Endothelial cell (in vitro differentiated cells): Measurements from ENCODE around the gene TEX54. TPM values are rescaled to one million over a fixed set of nuclear protein-coding genes. Genes with fewer than 3 reads are reported as not detected.

Experiments used
- DNase-seq: peaks from one replicate; pipeline ENCODE4 v3.0.0; 2021; ENCODE audit warnings: low spot score
- H3K27ac Mint-ChIP-seq: one replicate; pipeline ENCODE4 v1.8.0; 2021; ENCODE audit warnings: mixed read lengths, inconsistent platforms; ENCODE audit not compliant: unreplicated experiment
- H3K27me3 Mint-ChIP-seq: one replicate; pipeline ENCODE4 v1.8.0; 2021; ENCODE audit warnings: mild to moderate bottlenecking, moderate library complexity, mixed read lengths, inconsistent platforms; ENCODE audit not compliant: unreplicated experiment
- H3K36me3 Mint-ChIP-seq: one replicate; pipeline ENCODE4 v1.8.0; 2021; ENCODE audit warnings: mild to moderate bottlenecking, low read depth, mixed read lengths, inconsistent platforms; ENCODE audit not compliant: unreplicated experiment
- H3K4me1 Mint-ChIP-seq: one replicate; pipeline ENCODE4 v1.8.0; 2021; ENCODE audit warnings: mild to moderate bottlenecking, mixed read lengths, inconsistent platforms; ENCODE audit not compliant: unreplicated experiment
- H3K4me3 Mint-ChIP-seq: one replicate; pipeline ENCODE4 v1.8.0; 2021; ENCODE audit warnings: mild to moderate bottlenecking, mixed read lengths, inconsistent platforms; ENCODE audit not compliant: unreplicated experiment
- H3K9me3 Mint-ChIP-seq: one replicate; pipeline ENCODE4 v1.8.0; 2021; ENCODE audit warnings: mixed read lengths, inconsistent platforms; ENCODE audit not compliant: unreplicated experiment
- total RNA-seq: library from RNA; stranded (reverse); fragmentation: NEBNext Ultra II Directional; extraction: Animal tissue kit (Norgen Biotek cat#: 25700); gene quantifications from one replicate; pipeline ENCODE4 v1.2.1, GENCODE V29; 2021; ENCODE audit not compliant: unreplicated experiment
- TF ChIP-seq, protein P1 (sequence below): fragments of 200-600 bp; sonication (generic); IDR thresholded peaks from one replicate; pipeline ENCODE4 v1.5.0; 2021; ENCODE audit warnings: antibody characterized with exemption; ENCODE audit not compliant: unreplicated experiment

TEX54 gene
- total RNA-seq, 1 donor from 2014 or later = not detected

DNA sequence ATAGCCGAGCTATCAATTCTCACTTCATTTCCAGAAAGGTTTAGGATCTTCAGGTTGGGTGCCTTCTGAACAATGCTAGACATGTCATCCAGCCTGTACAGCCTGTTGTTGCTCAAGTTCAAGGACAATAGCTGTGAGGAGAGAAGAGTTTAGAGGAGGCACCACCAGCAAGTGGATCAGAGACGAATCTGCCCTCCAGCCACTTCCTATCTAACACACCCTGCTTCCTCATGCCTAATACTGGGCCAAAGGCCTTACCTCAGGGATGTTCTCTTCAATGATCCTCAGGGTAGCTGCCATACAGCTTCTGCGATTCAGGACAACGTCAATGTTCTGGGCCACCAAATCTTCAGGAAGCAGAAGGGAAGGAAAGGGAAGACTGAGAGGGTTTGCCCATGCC lies 31.6 kb downstream of the TEX54 start:
- Mint-ChIP-seq H3K4me3 (no peak overlapping the region), H3K27me3 (peaks cover 11% of the 10 kb centered on the region), H3K4me1 (peaks cover 16% of the 10 kb centered on the region), H3K9me3 (no peaks in the 10 kb centered on the region), H3K36me3 (peaks cover 50% of the 10 kb centered on the region), H3K27ac (no peak overlapping the region)
- DNase-seq = no peak
- TF ChIP-seq, protein P1, sequence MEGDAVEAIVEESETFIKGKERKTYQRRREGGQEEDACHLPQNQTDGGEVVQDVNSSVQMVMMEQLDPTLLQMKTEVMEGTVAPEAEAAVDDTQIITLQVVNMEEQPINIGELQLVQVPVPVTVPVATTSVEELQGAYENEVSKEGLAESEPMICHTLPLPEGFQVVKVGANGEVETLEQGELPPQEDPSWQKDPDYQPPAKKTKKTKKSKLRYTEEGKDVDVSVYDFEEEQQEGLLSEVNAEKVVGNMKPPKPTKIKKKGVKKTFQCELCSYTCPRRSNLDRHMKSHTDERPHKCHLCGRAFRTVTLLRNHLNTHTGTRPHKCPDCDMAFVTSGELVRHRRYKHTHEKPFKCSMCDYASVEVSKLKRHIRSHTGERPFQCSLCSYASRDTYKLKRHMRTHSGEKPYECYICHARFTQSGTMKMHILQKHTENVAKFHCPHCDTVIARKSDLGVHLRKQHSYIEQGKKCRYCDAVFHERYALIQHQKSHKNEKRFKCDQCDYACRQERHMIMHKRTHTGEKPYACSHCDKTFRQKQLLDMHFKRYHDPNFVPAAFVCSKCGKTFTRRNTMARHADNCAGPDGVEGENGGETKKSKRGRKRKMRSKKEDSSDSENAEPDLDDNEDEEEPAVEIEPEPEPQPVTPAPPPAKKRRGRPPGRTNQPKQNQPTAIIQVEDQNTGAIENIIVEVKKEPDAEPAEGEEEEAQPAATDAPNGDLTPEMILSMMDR = no peak

DNA sequence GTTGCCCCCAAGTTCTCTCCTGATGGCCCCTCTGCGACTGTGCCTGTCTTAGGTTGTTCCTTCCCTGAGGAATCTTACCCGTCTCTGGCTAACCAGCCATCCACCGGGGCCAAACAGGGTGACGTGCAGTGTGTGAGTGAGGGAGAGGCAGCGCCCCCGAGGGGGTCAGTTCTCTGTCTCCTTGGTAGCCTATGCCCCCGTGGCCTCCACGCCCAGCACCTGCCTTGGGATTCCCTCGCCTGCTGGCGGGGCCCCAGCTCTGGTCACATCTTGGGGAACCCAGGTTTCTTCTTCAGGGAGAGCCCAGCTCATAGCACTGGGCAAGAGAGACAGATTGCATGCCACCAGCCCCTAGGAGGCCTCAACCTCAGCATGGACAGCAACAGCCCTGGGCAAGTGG lies 33.2 kb downstream of the TEX54 start:
- H3K27ac Mint-ChIP-seq = no peak overlapping the region
- peaks cover 61% of the 10 kb centered on the region for H3K36me3 Mint-ChIP-seq
- peaks cover 8% of the 10 kb centered on the region for H3K4me1 Mint-ChIP-seq
- DNase-seq = no peak
- peak overlapping the region; percentile 72 for H3K4me3 Mint-ChIP-seq
- peaks cover 5% of the 10 kb centered on the region for H3K27me3 Mint-ChIP-seq
- no peaks in the 10 kb centered on the region for H3K9me3 Mint-ChIP-seq
- TF ChIP-seq, protein P1 = no peak

GRCh38 chr11:62796281-62796680 lies 36.4 kb downstream of the TEX54 start:
- peaks cover 53% of the 10 kb centered on the region for H3K36me3 Mint-ChIP-seq
- H3K27ac Mint-ChIP-seq = no peak overlapping the region
- H3K4me3 Mint-ChIP-seq = peak overlapping the region; percentile 31
- H3K27me3 Mint-ChIP-seq = peaks cover 12% of the 10 kb centered on the region
- no peaks in the 10 kb centered on the region for H3K9me3 Mint-ChIP-seq
- TF ChIP-seq, protein P1 = no peak
- peaks cover 8% of the 10 kb centered on the region for H3K4me1 Mint-ChIP-seq
- no peak for DNase-seq

GRCh38 chr11:62794201-62794775 lies 38.4 kb downstream of the TEX54 start:
- Mint-ChIP-seq H3K27me3 (peaks cover 18% of the 10 kb centered on the region), H3K4me3 (peak overlapping the region; percentile 59), H3K9me3 (no peaks in the 10 kb centered on the region), H3K4me1 (peaks cover 17% of the 10 kb centered on the region), H3K36me3 (peaks cover 54% of the 10 kb centered on the region), H3K27ac (peak overlapping the region; percentile 52)
- DNase-seq = no peak
- TF ChIP-seq, protein P1 = no peak

DNA sequence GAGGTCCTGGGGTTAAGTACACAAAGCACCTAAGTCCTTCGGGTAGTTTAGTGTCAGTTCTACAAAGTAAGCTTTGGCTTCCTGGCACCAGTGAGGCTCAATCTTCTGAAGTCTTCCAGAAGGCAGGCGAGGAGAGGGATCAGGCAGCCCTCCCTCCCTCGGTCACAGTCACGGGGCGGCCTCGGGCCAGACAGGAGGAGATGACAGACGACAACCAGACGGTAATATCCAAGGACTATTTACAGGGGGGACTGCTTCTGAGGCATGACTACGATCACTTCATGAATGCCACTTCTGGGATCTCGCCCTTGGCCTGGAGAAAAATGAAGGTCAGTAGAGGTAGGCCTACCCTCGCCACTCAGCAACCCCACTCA lies 40.5 kb downstream of the TEX54 start:
- TF ChIP-seq, protein P1 = no peak
- peaks cover 20% of the 10 kb centered on the region for H3K4me1 Mint-ChIP-seq
- peak overlapping the region; percentile 85 for H3K27ac Mint-ChIP-seq
- H3K36me3 Mint-ChIP-seq = peaks cover 42% of the 10 kb centered on the region
- peak overlapping the region; percentile 88 for H3K4me3 Mint-ChIP-seq
- H3K9me3 Mint-ChIP-seq = no peaks in the 10 kb centered on the region
- no peak for DNase-seq
- H3K27me3 Mint-ChIP-seq = peaks cover 12% of the 10 kb centered on the region
